ENCODE data around the gene FGF22.

DNA sequence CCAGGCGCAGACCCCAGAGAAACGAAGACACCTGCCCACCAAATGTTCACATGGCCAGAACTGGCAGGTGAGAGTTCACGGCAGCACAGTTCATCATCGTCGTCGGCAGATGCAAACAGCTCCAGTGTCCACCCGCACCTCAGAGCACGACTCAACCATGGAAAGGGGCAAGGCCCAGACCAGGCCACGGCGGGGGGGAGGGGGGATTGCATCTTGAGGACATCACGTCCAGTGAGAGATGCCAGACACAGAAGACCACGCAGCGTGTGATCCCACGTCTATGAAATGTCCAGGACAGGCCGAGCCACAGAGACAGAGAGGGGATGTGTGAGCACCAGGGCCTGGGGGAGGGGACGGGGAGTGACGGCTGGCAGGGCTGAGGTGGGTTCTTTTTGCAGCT is 16.0 kb downstream of the FGF22 start:
- TF ChIP-seq SUPT20H (IDR thresholded peaks at IDR 0.05; ENCODE audit: borderline replicate concordance, control insufficient read depth, low read depth, low read length) (no peak), NRF1 (conservative IDR thresholded peaks at IDR 0.05; ENCODE audit: low read depth, low read length) (no peak), TAF1 (IDR thresholded peaks at IDR 0.05; ENCODE audit: borderline replicate concordance, low read depth, low read length) (no peak), POLR2AphosphoS5 (IDR thresholded peaks at IDR 0.05; ENCODE audit: low read length) (no peak), POLR2A (IDR thresholded peaks at IDR 0.05; ENCODE audit: low read depth, low read length) (peak; percentile 43; the same call in 1 of the 2 replicates), BMI1 (IDR thresholded peaks at IDR 0.05; ENCODE audit: borderline replicate concordance) (no peak), SMC3 (IDR thresholded peaks at IDR 0.05; ENCODE audit: borderline replicate concordance, low read length) (no peak), ZNF274 (IDR thresholded peaks at IDR 0.05; ENCODE audit: insufficient read depth, insufficient read length) (no peak), CREB1 (IDR thresholded peaks at IDR 0.05; ENCODE audit: low read depth) (no peak)
- TF ChIP-seq, protein P1, sequence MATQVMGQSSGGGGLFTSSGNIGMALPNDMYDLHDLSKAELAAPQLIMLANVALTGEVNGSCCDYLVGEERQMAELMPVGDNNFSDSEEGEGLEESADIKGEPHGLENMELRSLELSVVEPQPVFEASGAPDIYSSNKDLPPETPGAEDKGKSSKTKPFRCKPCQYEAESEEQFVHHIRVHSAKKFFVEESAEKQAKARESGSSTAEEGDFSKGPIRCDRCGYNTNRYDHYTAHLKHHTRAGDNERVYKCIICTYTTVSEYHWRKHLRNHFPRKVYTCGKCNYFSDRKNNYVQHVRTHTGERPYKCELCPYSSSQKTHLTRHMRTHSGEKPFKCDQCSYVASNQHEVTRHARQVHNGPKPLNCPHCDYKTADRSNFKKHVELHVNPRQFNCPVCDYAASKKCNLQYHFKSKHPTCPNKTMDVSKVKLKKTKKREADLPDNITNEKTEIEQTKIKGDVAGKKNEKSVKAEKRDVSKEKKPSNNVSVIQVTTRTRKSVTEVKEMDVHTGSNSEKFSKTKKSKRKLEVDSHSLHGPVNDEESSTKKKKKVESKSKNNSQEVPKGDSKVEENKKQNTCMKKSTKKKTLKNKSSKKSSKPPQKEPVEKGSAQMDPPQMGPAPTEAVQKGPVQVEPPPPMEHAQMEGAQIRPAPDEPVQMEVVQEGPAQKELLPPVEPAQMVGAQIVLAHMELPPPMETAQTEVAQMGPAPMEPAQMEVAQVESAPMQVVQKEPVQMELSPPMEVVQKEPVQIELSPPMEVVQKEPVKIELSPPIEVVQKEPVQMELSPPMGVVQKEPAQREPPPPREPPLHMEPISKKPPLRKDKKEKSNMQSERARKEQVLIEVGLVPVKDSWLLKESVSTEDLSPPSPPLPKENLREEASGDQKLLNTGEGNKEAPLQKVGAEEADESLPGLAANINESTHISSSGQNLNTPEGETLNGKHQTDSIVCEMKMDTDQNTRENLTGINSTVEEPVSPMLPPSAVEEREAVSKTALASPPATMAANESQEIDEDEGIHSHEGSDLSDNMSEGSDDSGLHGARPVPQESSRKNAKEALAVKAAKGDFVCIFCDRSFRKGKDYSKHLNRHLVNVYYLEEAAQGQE (IDR thresholded peaks at IDR 0.05; ENCODE audit: low read depth, low read length) = no peak
- TF ChIP-seq, protein P2, sequence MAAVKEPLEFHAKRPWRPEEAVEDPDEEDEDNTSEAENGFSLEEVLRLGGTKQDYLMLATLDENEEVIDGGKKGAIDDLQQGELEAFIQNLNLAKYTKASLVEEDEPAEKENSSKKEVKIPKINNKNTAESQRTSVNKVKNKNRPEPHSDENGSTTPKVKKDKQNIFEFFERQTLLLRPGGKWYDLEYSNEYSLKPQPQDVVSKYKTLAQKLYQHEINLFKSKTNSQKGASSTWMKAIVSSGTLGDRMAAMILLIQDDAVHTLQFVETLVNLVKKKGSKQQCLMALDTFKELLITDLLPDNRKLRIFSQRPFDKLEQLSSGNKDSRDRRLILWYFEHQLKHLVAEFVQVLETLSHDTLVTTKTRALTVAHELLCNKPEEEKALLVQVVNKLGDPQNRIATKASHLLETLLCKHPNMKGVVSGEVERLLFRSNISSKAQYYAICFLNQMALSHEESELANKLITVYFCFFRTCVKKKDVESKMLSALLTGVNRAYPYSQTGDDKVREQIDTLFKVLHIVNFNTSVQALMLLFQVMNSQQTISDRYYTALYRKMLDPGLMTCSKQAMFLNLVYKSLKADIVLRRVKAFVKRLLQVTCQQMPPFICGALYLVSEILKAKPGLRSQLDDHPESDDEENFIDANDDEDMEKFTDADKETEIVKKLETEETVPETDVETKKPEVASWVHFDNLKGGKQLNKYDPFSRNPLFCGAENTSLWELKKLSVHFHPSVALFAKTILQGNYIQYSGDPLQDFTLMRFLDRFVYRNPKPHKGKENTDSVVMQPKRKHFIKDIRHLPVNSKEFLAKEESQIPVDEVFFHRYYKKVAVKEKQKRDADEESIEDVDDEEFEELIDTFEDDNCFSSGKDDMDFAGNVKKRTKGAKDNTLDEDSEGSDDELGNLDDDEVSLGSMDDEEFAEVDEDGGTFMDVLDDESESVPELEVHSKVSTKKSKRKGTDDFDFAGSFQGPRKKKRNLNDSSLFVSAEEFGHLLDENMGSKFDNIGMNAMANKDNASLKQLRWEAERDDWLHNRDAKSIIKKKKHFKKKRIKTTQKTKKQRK (IDR thresholded peaks at IDR 0.05; ENCODE audit: low read depth, low read length) = no peak
- TF ChIP-seq, protein P3, sequence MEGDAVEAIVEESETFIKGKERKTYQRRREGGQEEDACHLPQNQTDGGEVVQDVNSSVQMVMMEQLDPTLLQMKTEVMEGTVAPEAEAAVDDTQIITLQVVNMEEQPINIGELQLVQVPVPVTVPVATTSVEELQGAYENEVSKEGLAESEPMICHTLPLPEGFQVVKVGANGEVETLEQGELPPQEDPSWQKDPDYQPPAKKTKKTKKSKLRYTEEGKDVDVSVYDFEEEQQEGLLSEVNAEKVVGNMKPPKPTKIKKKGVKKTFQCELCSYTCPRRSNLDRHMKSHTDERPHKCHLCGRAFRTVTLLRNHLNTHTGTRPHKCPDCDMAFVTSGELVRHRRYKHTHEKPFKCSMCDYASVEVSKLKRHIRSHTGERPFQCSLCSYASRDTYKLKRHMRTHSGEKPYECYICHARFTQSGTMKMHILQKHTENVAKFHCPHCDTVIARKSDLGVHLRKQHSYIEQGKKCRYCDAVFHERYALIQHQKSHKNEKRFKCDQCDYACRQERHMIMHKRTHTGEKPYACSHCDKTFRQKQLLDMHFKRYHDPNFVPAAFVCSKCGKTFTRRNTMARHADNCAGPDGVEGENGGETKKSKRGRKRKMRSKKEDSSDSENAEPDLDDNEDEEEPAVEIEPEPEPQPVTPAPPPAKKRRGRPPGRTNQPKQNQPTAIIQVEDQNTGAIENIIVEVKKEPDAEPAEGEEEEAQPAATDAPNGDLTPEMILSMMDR (IDR thresholded peaks at IDR 0.05 in 2 of 3, conservative IDR thresholded peaks at IDR 0.05 in 1 of 3; ENCODE audit: control insufficient read depth in 2 of 3, extremely low read depth in 1 of 3, insufficient read depth in 1 of 3, low read depth in 3 of 3, low read length in 3 of 3) = no peak

All from GM12878 (cell line).